22Rv1 (cell line): Measurements from ENCODE around the gene RET.

ENCODE experiments used
- H3K27ac ChIP-seq: fragments of 450-650 bp; 2 replicates; pipeline ENCODE4 v1.5.1; 2017
- ZFX ChIP-seq: fragments of 450-650 bp; IDR thresholded peaks from 2 replicates; pipeline ENCODE4 v1.6.1; 2017; ENCODE audit warnings: antibody characterized with exemption, borderline replicate concordance
- TF ChIP-seq, protein P1 (sequence below): fragments of 450-650 bp; IDR thresholded peaks from 2 replicates; pipeline ENCODE4 v1.5.1; 2017; ENCODE audit warnings: mild to moderate bottlenecking

The RET gene

DNA sequence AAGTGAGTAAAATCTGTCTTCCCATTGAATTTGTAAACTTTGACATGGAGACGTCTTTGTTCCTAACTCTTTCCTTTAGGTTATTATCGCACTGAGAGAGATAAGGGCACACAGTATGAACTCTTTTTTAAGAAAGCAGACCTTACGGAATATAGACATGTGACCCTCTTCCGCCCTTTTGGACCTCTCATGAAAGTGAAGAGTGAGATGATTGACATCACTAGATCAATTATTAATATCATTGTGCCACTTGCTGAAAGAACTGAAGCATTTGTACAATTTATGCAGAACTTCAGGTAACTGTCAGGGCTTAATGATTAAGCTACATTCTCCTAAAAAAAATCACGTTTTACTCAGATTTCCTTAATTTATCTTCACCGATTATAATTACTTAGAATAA is 81.8 kb downstream of the RET start:
- no peak for TF ChIP-seq ZFX
- TF ChIP-seq, protein P1, sequence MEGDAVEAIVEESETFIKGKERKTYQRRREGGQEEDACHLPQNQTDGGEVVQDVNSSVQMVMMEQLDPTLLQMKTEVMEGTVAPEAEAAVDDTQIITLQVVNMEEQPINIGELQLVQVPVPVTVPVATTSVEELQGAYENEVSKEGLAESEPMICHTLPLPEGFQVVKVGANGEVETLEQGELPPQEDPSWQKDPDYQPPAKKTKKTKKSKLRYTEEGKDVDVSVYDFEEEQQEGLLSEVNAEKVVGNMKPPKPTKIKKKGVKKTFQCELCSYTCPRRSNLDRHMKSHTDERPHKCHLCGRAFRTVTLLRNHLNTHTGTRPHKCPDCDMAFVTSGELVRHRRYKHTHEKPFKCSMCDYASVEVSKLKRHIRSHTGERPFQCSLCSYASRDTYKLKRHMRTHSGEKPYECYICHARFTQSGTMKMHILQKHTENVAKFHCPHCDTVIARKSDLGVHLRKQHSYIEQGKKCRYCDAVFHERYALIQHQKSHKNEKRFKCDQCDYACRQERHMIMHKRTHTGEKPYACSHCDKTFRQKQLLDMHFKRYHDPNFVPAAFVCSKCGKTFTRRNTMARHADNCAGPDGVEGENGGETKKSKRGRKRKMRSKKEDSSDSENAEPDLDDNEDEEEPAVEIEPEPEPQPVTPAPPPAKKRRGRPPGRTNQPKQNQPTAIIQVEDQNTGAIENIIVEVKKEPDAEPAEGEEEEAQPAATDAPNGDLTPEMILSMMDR, result no peak
- H3K27ac ChIP-seq, result no peak overlapping the region

DNA sequence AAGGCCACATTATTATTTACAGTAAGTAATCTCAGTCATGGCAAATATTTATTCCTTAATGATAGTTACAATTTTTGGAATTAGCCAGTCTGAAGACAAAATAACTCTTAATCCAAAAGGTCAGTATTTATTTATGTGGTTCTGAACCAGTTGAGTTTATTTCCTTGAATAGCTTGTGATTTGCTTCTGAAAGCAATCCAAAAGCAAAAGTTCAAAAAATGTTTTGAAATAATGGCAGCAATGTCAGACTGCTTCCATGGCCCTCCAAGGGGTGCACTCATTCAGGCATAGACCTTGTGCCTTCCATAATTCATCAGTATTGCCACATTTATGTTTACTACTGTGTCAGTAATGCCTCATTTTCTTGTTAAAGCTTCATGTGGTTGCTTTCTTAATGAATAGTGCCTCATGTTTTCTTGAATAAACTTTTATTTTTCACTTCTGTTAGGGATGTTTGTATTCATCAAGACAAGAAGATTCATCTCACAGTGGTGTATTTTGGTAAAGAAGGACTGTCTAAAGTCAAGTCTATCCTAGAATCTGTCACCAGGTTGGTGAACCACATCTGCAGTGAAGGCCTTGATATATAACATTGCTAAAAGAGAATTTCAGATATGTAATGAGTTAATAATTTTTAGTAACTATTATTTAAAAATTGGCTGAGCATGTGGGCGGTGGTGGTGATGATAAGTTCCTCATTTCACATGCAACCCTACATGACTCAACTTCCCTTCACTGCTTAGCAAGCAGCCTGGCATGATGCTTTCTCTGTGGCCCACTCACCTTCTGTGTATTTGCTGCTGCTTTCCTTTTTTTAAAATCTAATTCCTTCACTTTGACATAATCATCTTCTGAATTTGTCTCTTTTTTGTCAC is 83.4 kb downstream of the RET start:
- H3K27ac ChIP-seq, result no peak overlapping the region
- TF ChIP-seq ZFX, result no peak
- TF ChIP-seq, protein P1, result no peak

DNA sequence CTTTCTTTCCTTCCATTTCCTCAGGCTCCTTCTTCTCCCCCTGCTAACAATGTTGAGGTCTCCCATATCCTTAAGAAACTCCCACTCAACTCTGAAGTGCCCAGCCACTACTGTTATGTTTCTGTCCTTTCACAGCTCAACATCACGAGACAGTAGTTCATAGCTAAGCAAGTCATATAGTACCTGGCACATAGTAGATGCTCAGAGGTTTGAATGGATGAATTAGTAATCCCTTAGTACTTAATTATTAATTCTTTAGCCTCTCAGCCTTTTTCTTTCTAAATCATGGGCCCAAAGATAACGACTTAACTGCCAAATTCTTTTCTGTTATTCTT is 84.0 kb downstream of the RET start:
- no peak for TF ChIP-seq ZFX
- TF ChIP-seq, protein P1, result no peak
- no peak overlapping the region for H3K27ac ChIP-seq

DNA sequence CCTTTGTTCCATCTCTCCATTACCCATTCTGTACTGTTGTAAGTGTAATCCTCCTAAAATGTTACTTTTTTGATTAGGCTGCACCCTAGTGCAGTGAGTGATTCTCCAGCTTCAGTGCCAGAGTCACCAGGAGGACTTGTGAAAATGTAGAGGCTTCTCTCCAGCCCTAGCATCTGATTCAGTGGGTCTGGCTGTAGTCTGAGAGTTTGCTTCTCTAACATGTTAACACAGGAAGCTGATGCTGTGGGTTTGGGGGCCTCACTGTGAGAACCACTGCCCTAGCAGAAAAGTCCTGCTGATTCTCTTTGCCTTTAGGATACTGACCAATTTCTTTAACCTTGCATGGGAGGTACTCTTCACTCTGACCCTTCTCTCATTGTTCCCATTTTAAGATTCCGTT is 85.7 kb downstream of the RET start:
- H3K27ac ChIP-seq, result no peak overlapping the region
- TF ChIP-seq, protein P1, result no peak
- TF ChIP-seq ZFX, result no peak

DNA sequence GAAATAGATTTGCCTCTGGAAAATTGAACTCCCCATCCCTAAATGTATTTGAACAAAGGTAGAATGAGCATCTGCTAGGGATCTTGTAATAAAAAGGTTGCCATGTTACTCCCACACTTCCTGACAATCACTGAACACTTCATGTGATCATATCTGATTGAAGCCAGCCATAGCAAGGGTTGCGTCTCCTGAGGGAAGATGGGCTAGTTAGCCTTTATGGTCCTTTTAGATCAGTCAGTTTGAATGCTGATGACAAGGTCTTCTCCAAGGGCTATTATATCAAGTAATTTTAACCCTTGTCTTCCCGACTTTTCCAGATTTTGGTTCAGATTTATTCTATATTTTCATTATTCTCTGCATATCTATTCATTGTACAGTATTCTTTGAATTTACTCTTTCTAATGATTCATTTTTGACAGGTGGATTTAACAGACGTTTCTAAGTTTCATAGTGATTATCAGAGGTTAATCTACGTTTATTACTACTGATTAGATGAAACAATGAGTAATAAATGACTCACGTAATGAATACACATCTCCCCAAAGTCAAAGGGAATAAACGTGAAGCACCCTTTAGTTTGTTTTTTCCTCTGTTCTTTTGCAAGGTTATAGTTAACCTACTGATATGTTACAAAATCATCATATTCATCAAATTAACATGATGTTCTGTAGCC is 89.5 kb downstream of the RET start:
- no peak overlapping the region for H3K27ac ChIP-seq
- TF ChIP-seq, protein P1, result no peak
- no peak for TF ChIP-seq ZFX

DNA sequence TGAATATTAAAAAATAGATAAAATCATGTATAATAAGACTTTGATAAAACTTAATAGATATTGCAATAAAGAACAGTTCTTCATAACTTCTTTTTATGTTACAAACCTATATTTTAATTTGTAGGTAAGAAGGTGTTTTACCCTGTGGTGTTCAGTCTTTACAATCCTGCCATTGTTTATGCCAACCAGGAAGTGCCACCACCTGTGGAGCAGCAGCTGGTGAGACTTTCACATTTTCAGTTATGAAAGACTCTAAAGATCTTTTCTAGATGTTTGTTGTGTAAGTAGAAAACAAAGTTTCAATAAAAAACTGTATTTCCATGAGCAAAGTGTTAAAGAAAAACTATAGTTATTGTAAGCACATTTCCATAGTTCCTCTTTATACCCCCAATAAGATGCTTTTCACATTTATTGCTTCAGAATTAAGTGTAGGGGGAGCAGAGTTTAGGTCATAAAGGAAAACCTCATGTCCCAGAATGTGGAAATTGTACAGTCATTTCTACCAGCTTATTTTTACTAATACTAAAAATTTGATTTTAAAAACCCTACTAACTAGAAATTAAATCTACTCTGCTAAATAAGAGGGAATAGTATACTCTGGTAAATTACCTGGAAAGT is 90.1 kb downstream of the RET start:
- TF ChIP-seq, protein P1, result no peak
- TF ChIP-seq ZFX, result no peak
- H3K27ac ChIP-seq, result no peak overlapping the region

DNA sequence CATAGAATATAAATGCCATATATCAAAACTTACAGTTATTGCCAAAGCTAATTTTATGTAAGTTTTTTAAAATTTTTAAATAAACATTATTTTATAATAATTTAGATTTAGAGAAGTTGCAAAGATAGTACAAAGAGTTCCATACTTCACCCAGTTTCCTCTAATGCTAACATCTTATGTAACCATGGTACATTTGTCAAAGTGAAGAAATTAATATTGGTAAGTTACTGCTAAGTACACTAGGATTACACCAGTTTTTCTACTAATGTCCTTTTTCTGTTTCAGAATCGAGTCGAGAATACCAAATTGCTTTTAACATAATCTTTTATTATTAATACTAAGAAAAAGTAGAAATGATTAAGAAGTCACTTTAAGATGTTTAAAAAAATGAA is 90.6 kb downstream of the RET start:
- no peak overlapping the region for H3K27ac ChIP-seq
- no peak for TF ChIP-seq ZFX
- TF ChIP-seq, protein P1, result no peak
